IMR-90 (cell line): ENCODE results near the gene TRAIP. TPM values are rescaled to one million over a fixed set of nuclear protein-coding genes. Genes with fewer than 3 reads are reported as not detected.

Experiments
- ATAC-seq: fragments of 200-7000 bp; cut with Tn5 transposase; 2 replicates; pipeline ENCODE4 v1.9.1; 2020; ENCODE audit warnings: low read depth, mild to moderate bottlenecking, moderate library complexity
- BruUV-seq: library from RNA; stranded (reverse); fragments of 400-500 nt; replicated peaks from 2 replicates; lab custom pipeline; 2021; lab: Mats Ljungman, UMichigan
- CTCF ChIA-PET: fragments of 300-600 bp; formaldehyde crosslinking; extraction: SDS; loops from one replicate; lab custom pipeline; 2021; ENCODE audit warnings: antibody characterized with exemption; lab: Yijun Ruan, JAX
- POLR2A ChIA-PET: fragments of 300-600 bp; sonication (Branson Sonifier 250); formaldehyde crosslinking; loops from one replicate; lab custom pipeline; 2022; ENCODE audit warnings: antibody characterized with exemption; ENCODE audit not compliant: unreplicated experiment; lab: Charles Lee
- DNase-seq: peaks from one replicate; pipeline ENCODE4 v3.0.0; 2013
- H2AFZ ChIP-seq: replicated peaks from 2 replicates; pipeline ENCODE3; 2013; ENCODE audit warnings: low read length, mild to moderate bottlenecking; ENCODE audit not compliant: poor library complexity
- H2AK5ac ChIP-seq: 2 replicates; pipeline ENCODE4 v1.6.1; 2013; ENCODE audit warnings: low read depth, low read length, inconsistent platforms
- H2AK9ac ChIP-seq: replicated peaks from 2 replicates; pipeline ENCODE3; 2013; ENCODE audit warnings: mild to moderate bottlenecking, low read depth, low read length, moderate library complexity; ENCODE audit not compliant: poor library complexity
- H2BK120ac ChIP-seq: 2 replicates; pipeline ENCODE4 v1.6.1; 2013; ENCODE audit warnings: low read depth, low read length, inconsistent platforms
- H2BK15ac ChIP-seq: 3 replicates; pipeline ENCODE4 v1.6.1; 2013; ENCODE audit warnings: low read depth, low read length, inconsistent platforms
- H2BK20ac ChIP-seq: 2 replicates; pipeline ENCODE4 v1.6.1; 2013; ENCODE audit warnings: low read depth, mild to moderate bottlenecking, inconsistent platforms, low read length, moderate library complexity
- H2BK5ac ChIP-seq: 2 replicates; pipeline ENCODE4 v1.6.1; 2013; ENCODE audit warnings: mild to moderate bottlenecking, low read depth, low read length, inconsistent platforms; ENCODE audit not compliant: poor library complexity, severe bottlenecking
- H3K14ac ChIP-seq: replicated peaks from 2 replicates; pipeline ENCODE4 v1.6.1; 2013; ENCODE audit warnings: low read depth, low read length, inconsistent platforms
- H3K18ac ChIP-seq: 2 replicates; pipeline ENCODE4 v1.6.1; 2013; ENCODE audit warnings: low read depth, low read length, control low read depth
- H3K23ac ChIP-seq: 2 replicates; pipeline ENCODE4 v1.6.1; 2013; ENCODE audit warnings: low read depth, low read length, inconsistent platforms
- H3K27ac ChIP-seq: 2 replicates; pipeline ENCODE4 v1.5.1; 2013; ENCODE audit warnings: mild to moderate bottlenecking, control low read depth, low read length; ENCODE audit not compliant: insufficient read depth
- H3K27me3 ChIP-seq: 2 replicates; pipeline ENCODE4 v1.6.1; 2013; ENCODE audit warnings: low read length; ENCODE audit not compliant: control insufficient read depth, insufficient read depth
- H3K36me3 ChIP-seq: 2 replicates; pipeline ENCODE4 v1.6.1; 2013; ENCODE audit warnings: low read length, mixed read lengths; ENCODE audit not compliant: control insufficient read depth, insufficient read depth
- H3K4ac ChIP-seq: 2 replicates; pipeline ENCODE4 v1.6.1; 2013; ENCODE audit warnings: low read depth, low read length, inconsistent platforms
- H3K4me1 ChIP-seq: 2 replicates; pipeline ENCODE4 v1.6.1; 2013; ENCODE audit warnings: low read length, mixed read lengths; ENCODE audit not compliant: control insufficient read depth, insufficient read depth
- H3K4me2 ChIP-seq: 2 replicates; pipeline ENCODE4 v1.6.1; 2013; ENCODE audit warnings: low read depth, mild to moderate bottlenecking, control low read depth, low read length, moderate library complexity
- H3K4me3 ChIP-seq: 2 replicates; pipeline ENCODE4 v1.5.1; 2013; ENCODE audit warnings: low read depth, mild to moderate bottlenecking, control low read depth, low read length, moderate library complexity; ENCODE audit not compliant: insufficient read depth
- H3K56ac ChIP-seq: 2 replicates; pipeline ENCODE4 v1.6.1; 2013; ENCODE audit warnings: low read length, inconsistent platforms; ENCODE audit not compliant: insufficient read depth; ENCODE audit errors: extremely low read depth
- H3K79me1 ChIP-seq, 2 experiments: 2 replicates each; pipeline ENCODE4 v1.6.1; 2013; ENCODE audit warnings: low read length in 2 of 2, inconsistent platforms in 1 of 2, low read depth in 1 of 2
- H3K9ac ChIP-seq: 2 replicates; pipeline ENCODE4 v1.6.1; 2013; ENCODE audit warnings: low read depth, low read length, control low read depth
- H3K9me1 ChIP-seq: 2 replicates; pipeline ENCODE4 v1.6.1; 2013; ENCODE audit warnings: low read length, inconsistent platforms; ENCODE audit not compliant: insufficient read depth
- H3K9me3 ChIP-seq: 2 replicates; pipeline ENCODE4 v1.6.1; 2013; ENCODE audit warnings: low read length; ENCODE audit not compliant: control insufficient read depth, insufficient read depth
- H4K20me1 ChIP-seq: 2 replicates; pipeline ENCODE4 v1.6.1; 2013; ENCODE audit warnings: low read length, inconsistent platforms; ENCODE audit not compliant: insufficient read depth
- H4K5ac ChIP-seq: 2 replicates; pipeline ENCODE4 v1.6.1; 2013; ENCODE audit warnings: mild to moderate bottlenecking, low read depth, low read length, control low read depth
- H4K8ac ChIP-seq, 2 experiments: 2 replicates each; pipeline ENCODE4 v1.6.1; 2013; ENCODE audit warnings: low read depth in 2 of 2, low read length in 2 of 2, control low read depth in 1 of 2, inconsistent platforms in 1 of 2
- H4K91ac ChIP-seq: 2 replicates; pipeline ENCODE4 v1.6.1; 2013; ENCODE audit warnings: low read depth, low read length, inconsistent platforms; ENCODE audit not compliant: insufficient read depth
- CEBPB ChIP-seq: IDR thresholded peaks from 2 replicates; pipeline ENCODE4 v1.6.1; 2012; ENCODE audit warnings: low read depth, low read length, improper control_type of control experiment
- MAZ ChIP-seq: IDR thresholded peaks from 2 replicates; pipeline ENCODE4 v1.6.1; 2012; ENCODE audit warnings: low read depth, mild to moderate bottlenecking, low read length, improper control_type of control experiment, moderate library complexity, borderline replicate concordance
- WGBS, 2 experiments: methylation state at CpG; one replicate each; pipeline versions ENCODE4 v1.1.5 to v1.1.7; 2013; ENCODE audit warnings: missing lambda C conversion rate in 2 of 2; ENCODE audit not compliant: insufficient read length in 1 of 2; ENCODE audit errors: extremely low coverage in 2 of 2; 5-methylcytosine and 5-hydroxymethylcytosine counted together
- dilution Hi-C: fragments of 300-500 bp; cut with HindIII; formaldehyde crosslinking; loops from one replicate; pipeline ENCODE4 v1.14.3; 2018; ENCODE audit warnings: low sequenced_read_pairs; ENCODE audit not compliant: unreplicated experiment
- in situ Hi-C: fragments of 300-500 bp; cut with MboI; formaldehyde crosslinking; loops from 3 replicates; pipeline ENCODE4 v1.14.3; 2019; ENCODE audit warnings: low sequenced_read_pairs, inconsistent platforms, mixed read lengths
- intact Hi-C: fragments of 100-400 bp; cut with micrococcal nuclease; formaldehyde crosslinking; loops from 2 replicates; pipeline ENCODE4 v1.10.0; 2022
- polyA plus RNA-seq, 3 experiments: library from polyadenylated mRNA; depleted of rRNA; stranded (reverse); fragments of >200 nt; gene quantifications; 2 replicates each; pipeline ENCODE4 v1.2.3, GENCODE V29; 2012; ENCODE audit warnings: low replicate concordance in 1 of 3
- total RNA-seq: library from RNA; depleted of rRNA; stranded (reverse); fragments of >200 nt; gene quantifications from 2 replicates; pipeline ENCODE4 v1.2.3, GENCODE V29; 2012

TRAIP gene
- total and polyA plus RNA-seq, 2 of the 4 experiments (the other 2 are of a cell fraction) = 6.3 to 9.2 TPM

DNA sequence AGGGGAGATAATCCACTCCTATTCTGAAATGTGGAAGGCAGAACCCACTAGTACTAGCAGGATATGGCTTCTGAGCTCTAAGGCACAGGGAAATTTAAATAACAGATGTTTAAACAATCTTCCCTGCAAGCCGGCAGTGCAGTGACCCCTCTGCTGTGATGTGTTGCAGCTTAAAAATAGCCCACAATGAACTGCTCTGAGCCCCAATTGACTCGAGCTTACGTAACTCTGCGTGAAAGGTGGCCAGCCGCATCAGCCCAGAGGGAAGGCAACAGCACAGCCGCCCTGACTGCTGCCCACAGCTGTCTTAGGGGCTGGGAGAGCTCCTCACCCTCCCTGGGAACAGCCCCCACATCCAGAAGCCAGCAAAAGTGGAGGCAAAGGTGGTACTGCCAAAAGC, 25.8 kb upstream of the TRAIP start:
- BruUV-seq = no TSS peak
- H3K9ac ChIP-seq = no peak overlapping the region
- no CpG with 5 or more reads among the region's 6 CpGs for WGBS, 2 experiments
- ChIA-PET POLR2A (no interaction called here), CTCF (no interaction called here)
- no peak overlapping the region for H2BK120ac ChIP-seq
- H2BK15ac ChIP-seq = no peak overlapping the region
- no peaks in the 10 kb centered on the region for H3K9me3 ChIP-seq
- H3K27ac ChIP-seq = no peak overlapping the region
- H3K79me1 ChIP-seq = no peaks in the 10 kb centered on the region
- H3K4me2 ChIP-seq = no peak overlapping the region
- TF ChIP-seq MAZ (no peak), CEBPB (0 out of 2 replicates have a peak, but pooled peaks have one; percentile 9)
- no peaks in the 10 kb centered on the region for H3K36me3 ChIP-seq
- no peak overlapping the region for H3K14ac ChIP-seq
- no peak overlapping the region for H4K91ac ChIP-seq
- no peak overlapping the region for H2AK9ac ChIP-seq
- H4K20me1 ChIP-seq = no peaks in the 10 kb centered on the region; the same call in 1 of the 2 replicates
- no peaks in the 10 kb centered on the region for H3K9me1 ChIP-seq
- H2BK5ac ChIP-seq = no peak overlapping the region
- DNase-seq = peak; percentile 52
- intact Hi-C loops (no loop called here), in situ Hi-C loops (no loop called here), dilution Hi-C loops (no loop called here)
- no peak overlapping the region for H3K56ac ChIP-seq
- H4K8ac ChIP-seq = no peak overlapping the region
- no peak overlapping the region for H3K4ac ChIP-seq
- H2AFZ ChIP-seq = peak overlapping the region; percentile 70
- no peak overlapping the region for H2BK20ac ChIP-seq
- H3K4me1 ChIP-seq = peaks cover 4% of the 10 kb centered on the region; the same call in 1 of the 2 replicates
- no peak overlapping the region for H2AK5ac ChIP-seq
- H3K18ac ChIP-seq = no peak overlapping the region
- H3K23ac ChIP-seq = no peak overlapping the region
- no peak overlapping the region for H4K5ac ChIP-seq
- H3K27me3 ChIP-seq = peaks cover 31% of the 10 kb centered on the region
- H3K4me3 ChIP-seq = no peak overlapping the region
- ATAC-seq = peak; percentile 77
